ENCODE measurements around the gene TF.
A peak's percentile ranks its signal among the peaks of the same experiment; 100 is the strongest.

Gene TF

GRCh38 chr3:133831966-133832801 is 86.0 kb downstream of the TF start:
- no peak for DNase-seq (ENCODE audit: low read depth)
- TF ChIP-seq MYC (IDR thresholded peaks at IDR 0.05; ENCODE audit: low read depth, low read length), result no peak
- TF ChIP-seq POLR2A (IDR thresholded peaks at IDR 0.05; ENCODE audit: extremely low read depth, insufficient read length), result no peak
- TF ChIP-seq CTCF (IDR thresholded peaks at IDR 0.05; ENCODE audit: low read depth, low read length), result no peak
- TF ChIP-seq MAX (IDR thresholded peaks at IDR 0.05; ENCODE audit: low read depth, low read length), result no peak
- H3K4me3 ChIP-seq (ENCODE audit: low read depth, low read length), result no peak overlapping the region

- no peak overlapping the region for H3K4me3 ChIP-seq (ENCODE audit: low read depth, low read length)
- TF ChIP-seq CTCF (IDR thresholded peaks at IDR 0.05; ENCODE audit: low read depth, low read length) (no peak), POLR2A (IDR thresholded peaks at IDR 0.05; ENCODE audit: extremely low read depth, insufficient read length) (no peak)
- no peak for DNase-seq (ENCODE audit: low read depth)
Observed at GRCh38 chr3:133832802-133833144, 86.6 kb downstream of the TF start.

GRCh38 chr3:133833267-133833666 is 87.1 kb downstream of the TF start:
- TF ChIP-seq POLR2A (IDR thresholded peaks at IDR 0.05; ENCODE audit: extremely low read depth, insufficient read length), result no peak
- TF ChIP-seq MAX (IDR thresholded peaks at IDR 0.05; ENCODE audit: low read depth, low read length), result no peak
- no peak for TF ChIP-seq CTCF (IDR thresholded peaks at IDR 0.05; ENCODE audit: low read depth, low read length)
- no peak for TF ChIP-seq MYC (IDR thresholded peaks at IDR 0.05; ENCODE audit: low read depth, low read length)
- no peak overlapping the region for H3K4me3 ChIP-seq (ENCODE audit: low read depth, low read length)

GRCh38 chr3:133833880-133834620 is 87.9 kb downstream of the TF start:
- peak; percentile 29 for DNase-seq (ENCODE audit: low read depth)

More at GRCh38 chr3:133833267-133833666, 87.1 kb downstream of the TF start:
- DNase-seq (ENCODE audit: low read depth), result no peak

More at GRCh38 chr3:133833880-133834620, 87.9 kb downstream of the TF start:
- TF ChIP-seq MAX (IDR thresholded peaks at IDR 0.05; ENCODE audit: low read depth, low read length) (no peak), CTCF (IDR thresholded peaks at IDR 0.05; ENCODE audit: low read depth, low read length) (no peak), POLR2A (IDR thresholded peaks at IDR 0.05; ENCODE audit: extremely low read depth, insufficient read length) (no peak), MYC (IDR thresholded peaks at IDR 0.05; ENCODE audit: low read depth, low read length) (no peak)
- H3K4me3 ChIP-seq (ENCODE audit: low read depth, low read length), result no peak overlapping the region
